Measurements from ENCODE around the gene DAZAP1. TPM values are rescaled to one million over a fixed set of nuclear protein-coding genes. Genes with fewer than 3 reads are reported as not detected.

DAZAP1 gene
- polyA plus RNA-seq, 1 donor (not counting 4 experiments of a cell fraction or from before 2014, with no cell fraction given) = 99.2 TPM

- Histone ChIP-seq H3K9ac (ENCODE audit: control insufficient read depth, extremely low read depth, insufficient read depth, low read length) (no peak overlapping the region), H3K4me2 (ENCODE audit: control insufficient read depth, extremely low read depth, insufficient read depth, low read depth, low read length) (no peak overlapping the region), H2AFZ (ENCODE audit: control insufficient read depth, low read length) (no peak overlapping the region), H3K27me3 (ENCODE audit: control insufficient read depth, extremely low read depth, insufficient read depth, low read length) (no peaks in the 10 kb centered on the region), H4K20me1 (ENCODE audit: control insufficient read depth, extremely low read depth, insufficient read depth, low read length) (no peaks in the 10 kb centered on the region), H3K4me1 (ENCODE audit: control insufficient read depth, extremely low read depth, insufficient read depth, low read length) (no peaks in the 10 kb centered on the region), H3K4me3 (ENCODE audit: control insufficient read depth in 2 of 3, extremely low read depth in 1 of 3, insufficient read depth in 2 of 3, low read depth in 1 of 3, low read length in 3 of 3) (no peak overlapping the region), H3K79me2 (ENCODE audit: control insufficient read depth, insufficient read depth, low read length) (no peaks in the 10 kb centered on the region), H3K36me3 (ENCODE audit: control insufficient read depth in 2 of 2, extremely low read depth in 1 of 2, insufficient read depth in 2 of 2, low read length in 2 of 2) (peaks cover 5 to 6% of the 10 kb centered on the region in 2 experiments), H3K27ac (ENCODE audit: control insufficient read depth, insufficient read depth, low read length) (no peak overlapping the region), H3K9me1 (ENCODE audit: control insufficient read depth, extremely low read depth, insufficient read depth, low read length) (no peaks in the 10 kb centered on the region), H3K9me3 (ENCODE audit: control insufficient read depth, low read depth, low read length) (no peaks in the 10 kb centered on the region)
- DNase-seq (ENCODE audit: low read depth, low spot score) = no peak
- dilution Hi-C loops (cut with MboI; ENCODE audit: extremely low pct_ligation_motif_present, low sequenced_read_pairs) = no loop called here
- FAIRE-seq = no peak
- TF ChIP-seq CTCF (optimal IDR thresholded peaks at IDR 0.05 in 1 of 3, IDR thresholded peaks at IDR 0.05 in 1 of 3, conservative IDR thresholded peaks at IDR 0.05 in 1 of 3; ENCODE audit: extremely low read depth in 1 of 3, insufficient read depth in 2 of 3, low read length in 3 of 3) = no peak
- no peak for TF ChIP-seq EZH2 (IDR thresholded peaks at IDR 0.05; ENCODE audit: low read length)
Observed at GRCh38 chr19:1377176-1377964, 30.0 kb upstream of the DAZAP1 start.

GRCh38 chr19:1377965-1378785 lies 29.2 kb upstream of the DAZAP1 start:
- FAIRE-seq (no peak), DNase-seq (ENCODE audit: low read depth, low spot score) (no peak)
- H4K20me1 ChIP-seq (ENCODE audit: control insufficient read depth, extremely low read depth, insufficient read depth, low read length) = no peaks in the 10 kb centered on the region
- H2AFZ ChIP-seq (ENCODE audit: control insufficient read depth, low read length) = no peak overlapping the region
- no peak overlapping the region for H3K4me3 ChIP-seq (ENCODE audit: control insufficient read depth in 2 of 3, extremely low read depth in 1 of 3, insufficient read depth in 2 of 3, low read depth in 1 of 3, low read length in 3 of 3)
- H3K9me3 ChIP-seq (ENCODE audit: control insufficient read depth, low read depth, low read length) = no peaks in the 10 kb centered on the region
- no peak overlapping the region for H3K9ac ChIP-seq (ENCODE audit: control insufficient read depth, extremely low read depth, insufficient read depth, low read length)
- no peak overlapping the region for H3K4me2 ChIP-seq (ENCODE audit: control insufficient read depth, extremely low read depth, insufficient read depth, low read depth, low read length)
- no peaks in the 10 kb centered on the region for H3K27me3 ChIP-seq (ENCODE audit: control insufficient read depth, extremely low read depth, insufficient read depth, low read length)
- peaks cover 5 to 6% of the 10 kb centered on the region in 2 experiments for H3K36me3 ChIP-seq (ENCODE audit: control insufficient read depth in 2 of 2, extremely low read depth in 1 of 2, insufficient read depth in 2 of 2, low read length in 2 of 2)
- no peaks in the 10 kb centered on the region for H3K4me1 ChIP-seq (ENCODE audit: control insufficient read depth, extremely low read depth, insufficient read depth, low read length)
- dilution Hi-C loops (cut with MboI; ENCODE audit: extremely low pct_ligation_motif_present, low sequenced_read_pairs) = no loop called here
- TF ChIP-seq CTCF (optimal IDR thresholded peaks at IDR 0.05 in 1 of 3, IDR thresholded peaks at IDR 0.05 in 1 of 3, conservative IDR thresholded peaks at IDR 0.05 in 1 of 3; ENCODE audit: extremely low read depth in 1 of 3, insufficient read depth in 2 of 3, low read length in 3 of 3) = no peak
- TF ChIP-seq EZH2 (IDR thresholded peaks at IDR 0.05; ENCODE audit: low read length) = no peak
- no peaks in the 10 kb centered on the region for H3K9me1 ChIP-seq (ENCODE audit: control insufficient read depth, extremely low read depth, insufficient read depth, low read length)
- H3K27ac ChIP-seq (ENCODE audit: control insufficient read depth, insufficient read depth, low read length) = no peak overlapping the region
- H3K79me2 ChIP-seq (ENCODE audit: control insufficient read depth, insufficient read depth, low read length) = no peaks in the 10 kb centered on the region

Measured in keratinocyte (primary cell).